Glomerular visceral epithelial cell (primary cell): ENCODE data around the gene FAM110D.

Experiments
- DNase-seq: peaks from one replicate; pipeline ENCODE4 v3.0.0-alpha.2; 2016; ENCODE audit errors: extremely low spot score

The FAM110D gene

DNA sequence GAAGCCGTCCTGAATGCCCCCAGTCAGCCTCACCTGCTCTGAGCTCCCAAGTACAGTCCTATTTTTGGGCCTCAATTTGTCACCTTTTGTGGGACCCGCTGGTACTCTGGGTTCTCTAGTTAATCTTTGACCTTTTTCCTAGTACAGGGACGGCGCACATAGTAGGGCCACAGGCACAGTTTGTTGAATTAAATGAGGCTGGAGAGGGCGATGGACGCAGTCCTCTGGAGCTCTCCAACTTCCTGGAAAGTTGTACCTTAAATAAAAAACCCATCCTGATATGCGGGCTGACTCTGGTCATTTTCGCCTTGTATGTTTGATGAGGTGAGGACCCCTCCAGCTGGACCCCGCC, 4.8 kb downstream of the FAM110D start:
- DNase-seq = no peak

GRCh38 chr1:26164036-26164860, 5.4 kb downstream of the FAM110D start:
- peak; percentile 34 for DNase-seq

DNA sequence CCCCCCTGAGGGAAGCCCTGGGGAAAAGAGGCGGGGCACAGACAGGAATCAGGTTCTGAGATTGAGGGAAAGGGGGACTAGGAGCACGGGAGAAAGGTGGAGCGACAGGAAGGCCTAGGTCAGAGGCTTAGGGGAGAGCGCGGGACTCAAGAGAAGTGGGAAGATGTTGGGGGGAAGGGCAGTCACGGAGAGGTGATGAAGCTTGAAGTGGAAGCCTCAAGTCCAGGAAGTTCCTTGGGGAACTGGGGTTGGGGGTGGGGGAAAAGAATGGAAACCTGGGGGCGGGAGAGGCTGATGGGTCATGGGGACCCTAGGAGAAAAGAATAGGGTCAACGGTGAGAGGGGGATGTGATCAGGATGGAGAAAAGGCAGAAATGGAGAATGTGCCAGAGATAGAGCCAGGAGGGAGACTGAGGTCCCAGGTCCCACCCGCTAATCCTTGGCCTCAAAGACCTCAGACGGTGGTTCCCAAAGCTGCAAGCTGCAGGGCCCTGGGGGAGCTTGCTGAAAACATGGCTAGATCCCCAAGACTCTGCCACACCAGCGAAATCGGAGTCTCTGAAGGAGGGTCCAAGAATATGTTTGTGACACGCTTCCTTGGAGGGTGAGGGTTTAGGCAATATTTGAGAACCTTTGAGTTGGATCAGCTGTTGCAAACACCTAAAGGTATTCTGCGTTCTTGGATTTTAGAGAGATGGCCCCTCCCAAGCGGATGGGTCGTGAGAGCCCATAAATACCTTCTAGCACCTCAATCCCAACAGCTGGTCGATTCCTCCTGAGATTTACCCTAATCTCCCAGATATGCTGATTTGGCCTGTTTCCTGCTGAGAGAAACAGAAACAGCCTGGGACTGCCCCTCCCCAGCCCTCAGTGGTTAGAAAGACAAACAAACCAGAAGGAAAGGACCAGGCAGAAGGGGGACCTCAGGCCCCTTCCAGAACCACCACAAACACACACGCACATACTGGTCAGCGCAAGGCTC, 6.3 kb downstream of the FAM110D start:
- no peak for DNase-seq

GRCh38 chr1:26166719-26167281, 7.9 kb downstream of the FAM110D start:
- no peak for DNase-seq

- no peak for DNase-seq
Observed at GRCh38 chr1:26168410-26169197, 9.7 kb downstream of the FAM110D start, which contains the start of gene C1orf232. TSS of gene C1orf232 (minus strand) at chr1:26168963. CDS start at chr1:26168499, 464 bp downstream.

- DNase-seq = no peak
Observed at GRCh38 chr1:26169198-26169554, 10.3 kb downstream of the FAM110D start.

- DNase-seq = peak; percentile 92
Observed at GRCh38 chr1:26169669-26170471, 11.0 kb downstream of the FAM110D start, which contains the start of gene ZNF593. TSS of gene ZNF593 (plus strand) at chr1:26169908. CDS start at chr1:26169984, 76 bp downstream.

GRCh38 chr1:26170472-26170821, 11.6 kb downstream of the FAM110D start:
- no peak for DNase-seq

- no peak for DNase-seq
Observed at GRCh38 chr1:26171084-26172072, 12.5 kb downstream of the FAM110D start, which contains the start of gene ZNF593OS. TSS of gene ZNF593OS (minus strand) at chr1:26171832. CDS start at chr1:26171661, 171 bp downstream.

GRCh38 chr1:26175346-26175745, 16.5 kb downstream of the FAM110D start:
- DNase-seq = no peak

GRCh38 chr1:26177182-26177684, 18.4 kb downstream of the FAM110D start, which contains the start of gene CNKSR1:
TSS of gene CNKSR1 (plus strand) at chr1:26177491. CDS start at chr1:26177548, 57 bp downstream.
- no peak for DNase-seq

GRCh38 chr1:26180010-26180506, 21.2 kb downstream of the FAM110D start:
- no peak for DNase-seq

DNA sequence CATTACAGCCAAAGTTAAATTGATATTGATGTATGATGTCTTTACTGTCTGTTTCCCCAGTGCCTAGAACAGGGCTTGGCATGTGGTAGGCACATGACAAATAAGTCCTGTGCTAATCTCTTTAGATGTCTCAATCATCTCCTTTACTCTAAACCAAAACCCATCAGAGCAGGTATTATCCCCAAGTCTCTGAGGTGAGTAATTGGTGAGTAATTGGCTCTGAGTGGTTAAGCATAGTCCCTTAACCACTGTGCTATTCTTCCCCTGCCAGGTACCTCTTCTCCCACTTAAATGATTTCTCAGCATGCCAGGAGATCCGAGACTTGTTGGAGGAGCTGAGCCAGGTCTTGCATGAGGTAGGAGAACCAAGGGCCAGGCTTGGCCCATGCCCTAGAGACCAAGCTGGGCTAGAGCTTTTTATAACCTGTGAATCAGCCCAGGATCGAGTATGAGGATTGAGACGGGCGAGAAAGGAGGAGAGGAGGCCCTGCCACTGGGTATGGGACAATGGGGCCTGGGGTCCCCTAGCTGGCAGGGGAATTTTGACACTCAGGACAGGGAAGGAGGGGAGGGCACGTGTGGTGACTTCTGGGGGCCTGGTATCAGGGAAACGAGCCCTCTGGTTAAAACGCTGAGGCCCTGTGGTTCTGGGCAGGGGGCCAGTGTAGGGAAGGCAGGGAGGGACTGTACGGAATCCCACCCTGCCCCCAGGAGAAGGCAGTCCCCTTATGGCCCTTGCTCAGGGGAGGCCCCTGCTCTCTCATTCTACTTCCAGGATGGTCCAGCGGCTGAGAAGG, 22.9 kb downstream of the FAM110D start:
- DNase-seq = peak; percentile 43

GRCh38 chr1:26182383-26182696, 23.5 kb downstream of the FAM110D start:
- no peak for DNase-seq

- no peak for DNase-seq
Observed at GRCh38 chr1:26184086-26184485, 25.2 kb downstream of the FAM110D start.

- DNase-seq = no peak
Observed at GRCh38 chr1:26184883-26185282, 26.0 kb downstream of the FAM110D start.

- DNase-seq = no peak
Observed at GRCh38 chr1:26187882-26188281, 29.0 kb downstream of the FAM110D start.

GRCh38 chr1:26188477-26188876, 29.6 kb downstream of the FAM110D start:
- no peak for DNase-seq
